Activated B cell treated with CpG ODN at 0.5 μM for 24 hours (primary cell): ENCODE results near the gene TSPAN10. TPM values are rescaled to one million over a fixed set of nuclear protein-coding genes. Genes with fewer than 3 reads are reported as not detected.

Experiments
- ATAC-seq: fragments of 200-7000 bp; cut with Tn5 transposase; one replicate; pipeline ENCODE4 v1.10.0; 2021; ENCODE audit warnings: low read depth, mild to moderate bottlenecking, moderate library complexity
- CTCF ChIA-PET: fragments of 350-600 bp; sonication (Branson Sonifier 250); formaldehyde crosslinking; loops from one replicate; lab custom pipeline; 2021; ENCODE audit warnings: antibody characterized with exemption; lab: Charles Lee
- POLR2A ChIA-PET: fragments of 350-600 bp; sonication (Branson Sonifier 250); formaldehyde crosslinking; loops from one replicate; lab custom pipeline; 2021; ENCODE audit warnings: antibody characterized with exemption; lab: Charles Lee
- DNase-seq: peaks from one replicate; pipeline ENCODE4 v3.0.0; 2022
- H3K27ac Mint-ChIP-seq: one replicate; pipeline ENCODE4 v1.8.0; 2020; ENCODE audit warnings: mixed read lengths
- H3K27me3 Mint-ChIP-seq: one replicate; pipeline ENCODE4 v1.8.0; 2021; ENCODE audit warnings: mixed read lengths
- H3K36me3 Mint-ChIP-seq: one replicate; pipeline ENCODE4 v1.8.0; 2021; ENCODE audit warnings: low read depth, mixed read lengths
- H3K4me1 Mint-ChIP-seq: one replicate; pipeline ENCODE4 v1.8.0; 2021; ENCODE audit warnings: mixed read lengths
- H3K4me3 Mint-ChIP-seq: one replicate; pipeline ENCODE4 v1.8.0; 2020; ENCODE audit warnings: mild to moderate bottlenecking, mixed read lengths
- H3K9me3 Mint-ChIP-seq: one replicate; pipeline ENCODE4 v1.8.0; 2020; ENCODE audit warnings: mixed read lengths
- intact Hi-C: fragments of 100-400 bp; cut with micrococcal nuclease; formaldehyde crosslinking; loops from one replicate; pipeline ENCODE4 v1.15.1; 2024
- total RNA-seq: library from RNA; stranded (reverse); gene quantifications from 2 replicates; pipeline ENCODE4 v1.2.3, GENCODE V29; 2022
- TF ChIP-seq, protein P1 (sequence below): fragments of 200-600 bp; IDR thresholded peaks from one replicate; pipeline ENCODE4 v1.8.0; 2022; ENCODE audit warnings: antibody characterized with exemption, mild to moderate bottlenecking

Gene TSPAN10
- total RNA-seq, 1 donor from 2014 or later: 0.95 TPM

DNA sequence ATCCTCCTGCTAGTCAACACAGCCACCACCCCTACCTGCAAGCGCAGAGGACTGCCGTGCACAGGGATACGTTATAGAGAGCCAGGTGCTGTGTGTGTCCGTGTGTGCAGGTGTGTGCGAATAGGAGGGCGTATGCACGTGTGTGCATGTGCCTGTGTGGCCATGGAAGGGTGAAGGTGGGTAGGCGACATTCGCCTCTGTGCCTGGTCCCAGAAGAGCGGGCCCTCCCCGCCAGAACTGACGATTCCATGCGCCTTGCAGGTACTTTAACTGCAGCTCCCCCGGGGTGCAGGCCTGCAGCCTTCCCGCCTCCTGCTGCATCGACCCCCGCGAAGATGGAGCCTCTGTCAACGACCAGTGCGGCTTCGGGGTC, 10.6 kb downstream of the TSPAN10 start:
- H3K27ac Mint-ChIP-seq: no peak overlapping the region
- peaks cover 19% of the 10 kb centered on the region for H3K27me3 Mint-ChIP-seq
- intact Hi-C loops: no loop called here
- no peaks in the 10 kb centered on the region for H3K9me3 Mint-ChIP-seq
- DNase-seq (no peak), ATAC-seq (no peak)
- ChIA-PET CTCF (interaction anchor here (0.6 kb wide), 1 partner anchor 135 kb away, joined by 3 read pairs; the partner anchor contains the start of gene ACTG1), POLR2A (interaction anchor here (0.6 kb wide), 1 partner anchor 16 kb away, joined by 3 read pairs; no protein-coding TSS in a partner anchor)
- H3K36me3 Mint-ChIP-seq: no peaks in the 10 kb centered on the region
- no peak overlapping the region for H3K4me3 Mint-ChIP-seq
- peaks cover 2% of the 10 kb centered on the region for H3K4me1 Mint-ChIP-seq
- TF ChIP-seq, protein P1, sequence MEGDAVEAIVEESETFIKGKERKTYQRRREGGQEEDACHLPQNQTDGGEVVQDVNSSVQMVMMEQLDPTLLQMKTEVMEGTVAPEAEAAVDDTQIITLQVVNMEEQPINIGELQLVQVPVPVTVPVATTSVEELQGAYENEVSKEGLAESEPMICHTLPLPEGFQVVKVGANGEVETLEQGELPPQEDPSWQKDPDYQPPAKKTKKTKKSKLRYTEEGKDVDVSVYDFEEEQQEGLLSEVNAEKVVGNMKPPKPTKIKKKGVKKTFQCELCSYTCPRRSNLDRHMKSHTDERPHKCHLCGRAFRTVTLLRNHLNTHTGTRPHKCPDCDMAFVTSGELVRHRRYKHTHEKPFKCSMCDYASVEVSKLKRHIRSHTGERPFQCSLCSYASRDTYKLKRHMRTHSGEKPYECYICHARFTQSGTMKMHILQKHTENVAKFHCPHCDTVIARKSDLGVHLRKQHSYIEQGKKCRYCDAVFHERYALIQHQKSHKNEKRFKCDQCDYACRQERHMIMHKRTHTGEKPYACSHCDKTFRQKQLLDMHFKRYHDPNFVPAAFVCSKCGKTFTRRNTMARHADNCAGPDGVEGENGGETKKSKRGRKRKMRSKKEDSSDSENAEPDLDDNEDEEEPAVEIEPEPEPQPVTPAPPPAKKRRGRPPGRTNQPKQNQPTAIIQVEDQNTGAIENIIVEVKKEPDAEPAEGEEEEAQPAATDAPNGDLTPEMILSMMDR: no peak

DNA sequence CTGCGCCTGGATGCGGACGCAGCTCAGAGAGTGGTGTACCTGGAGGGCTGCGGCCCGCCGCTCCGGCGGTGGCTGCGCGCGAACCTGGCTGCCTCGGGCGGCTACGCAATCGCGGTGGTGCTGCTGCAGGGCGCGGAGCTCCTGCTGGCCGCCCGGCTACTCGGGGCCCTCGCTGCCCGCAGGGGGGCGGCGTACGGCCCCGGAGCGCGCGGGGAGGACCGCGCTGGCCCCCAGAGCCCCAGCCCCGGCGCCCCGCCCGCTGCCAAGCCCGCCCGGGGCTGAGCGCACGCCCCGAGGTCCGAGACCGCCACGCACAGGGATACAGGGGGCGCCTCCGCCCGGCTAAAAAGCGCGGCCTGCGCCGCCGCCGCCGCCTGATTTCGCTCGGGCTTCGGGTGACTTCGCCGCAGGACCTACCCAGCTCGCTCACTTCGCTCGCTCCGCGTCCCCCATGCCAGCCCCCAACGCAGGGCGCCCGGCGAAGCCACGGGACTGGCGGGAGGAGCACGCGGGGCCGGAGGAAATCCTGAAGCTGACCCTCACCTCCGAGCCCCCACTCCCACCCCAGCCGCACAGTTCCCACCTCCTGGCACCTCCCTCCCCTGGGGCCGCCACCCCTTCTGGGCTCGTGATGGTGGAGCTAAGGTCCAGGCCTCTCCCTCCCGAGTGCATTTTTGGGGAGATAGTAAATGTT, 11.2 kb downstream of the TSPAN10 start:
- ChIA-PET CTCF (interaction anchor here (0.6 kb wide), 1 partner anchor 135 kb away, joined by 3 read pairs; the partner anchor contains the start of gene ACTG1), POLR2A (no interaction called here)
- DNase-seq (no peak), ATAC-seq (no peak)
- Mint-ChIP-seq H3K36me3 (no peaks in the 10 kb centered on the region), H3K4me1 (peaks cover 8% of the 10 kb centered on the region), H3K27me3 (peaks cover 19% of the 10 kb centered on the region), H3K4me3 (no peak overlapping the region), H3K9me3 (no peaks in the 10 kb centered on the region), H3K27ac (no peak overlapping the region)
- TF ChIP-seq, protein P1: no peak
- intact Hi-C loops: no loop called here

DNA sequence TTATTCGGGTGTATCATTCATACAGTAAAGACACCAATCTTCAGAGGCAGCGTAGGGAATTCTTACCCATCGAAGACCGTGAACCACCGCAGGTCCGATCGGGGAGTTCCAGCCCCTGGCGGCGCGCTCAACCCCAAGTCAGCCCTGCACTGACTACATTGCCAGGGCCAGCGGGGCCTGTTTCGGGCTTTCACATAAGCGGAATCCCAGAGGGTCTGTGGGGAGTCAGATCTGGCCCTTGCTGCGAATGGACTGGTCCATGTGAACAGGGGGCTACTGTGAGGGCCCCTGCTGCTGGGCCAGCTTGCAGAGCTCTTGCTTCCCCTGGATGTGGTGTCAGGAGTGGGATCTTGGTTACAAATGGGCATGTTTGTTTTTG, 11.7 kb downstream of the TSPAN10 start:
- no peak for ATAC-seq
- ChIA-PET POLR2A (no interaction called here), CTCF (no interaction called here)
- Mint-ChIP-seq H3K27ac (no peak overlapping the region), H3K4me1 (peaks cover 13% of the 10 kb centered on the region), H3K36me3 (no peaks in the 10 kb centered on the region), H3K4me3 (no peak overlapping the region), H3K27me3 (peaks cover 22% of the 10 kb centered on the region), H3K9me3 (no peaks in the 10 kb centered on the region)
- TF ChIP-seq, protein P1: no peak
- no peak for DNase-seq
- intact Hi-C loops: no loop called here

DNA sequence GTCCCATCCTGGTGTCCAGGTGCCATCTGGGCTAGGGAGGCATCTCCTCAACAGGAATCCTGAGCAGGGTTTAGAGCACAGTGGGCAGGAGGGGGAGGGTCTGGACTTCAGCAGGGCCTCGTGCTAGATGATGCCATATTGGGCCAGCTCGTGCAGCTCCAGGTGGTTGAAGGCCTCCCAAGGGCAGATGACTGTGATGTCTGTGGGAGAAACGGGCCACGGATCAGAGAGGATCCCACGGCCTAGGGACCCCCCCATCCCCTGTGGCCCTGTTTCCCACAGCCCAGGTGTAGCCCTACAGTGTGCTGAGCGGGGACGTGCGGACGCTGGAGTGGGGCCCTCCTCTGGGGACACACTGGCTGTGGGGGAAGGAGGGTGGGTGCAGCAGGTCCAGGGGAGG, 14.0 kb downstream of the TSPAN10 start:
- TF ChIP-seq, protein P1: no peak
- no peak for ATAC-seq
- ChIA-PET CTCF (no interaction called here), POLR2A (interaction anchor here (0.6 kb wide), 1 partner anchor 17 kb away, joined by 3 read pairs; no protein-coding TSS in a partner anchor)
- Mint-ChIP-seq H3K4me1 (peaks cover 19% of the 10 kb centered on the region), H3K4me3 (no peak overlapping the region), H3K27me3 (peaks cover 22% of the 10 kb centered on the region), H3K9me3 (no peaks in the 10 kb centered on the region), H3K27ac (no peak overlapping the region), H3K36me3 (no peaks in the 10 kb centered on the region)
- DNase-seq: no peak
- intact Hi-C loops: no loop called here

DNA sequence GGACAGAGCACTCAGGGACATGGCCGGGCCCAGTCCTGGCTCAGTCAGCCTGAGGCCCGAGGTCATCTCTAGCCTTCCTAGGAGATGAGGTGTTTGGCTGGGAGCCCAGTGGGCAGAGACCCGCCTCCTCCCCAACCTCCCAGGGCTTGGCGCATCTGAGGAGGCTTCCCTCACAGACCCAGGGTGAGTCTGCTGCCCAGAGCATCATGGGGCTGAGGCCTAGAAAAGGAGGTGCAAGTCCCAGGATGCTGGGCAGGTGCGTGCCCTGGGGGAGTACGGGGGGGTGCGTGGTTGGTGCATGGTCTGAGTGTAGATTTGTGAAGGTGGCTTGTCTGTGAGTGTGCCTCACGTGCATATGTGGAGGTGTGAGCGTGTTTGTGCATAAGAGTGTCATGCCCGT, 14.7 kb downstream of the TSPAN10 start:
- CTCF ChIA-PET: no interaction called here
- POLR2A ChIA-PET: no interaction called here

More for the DNA sequence above, 14.7 kb downstream of the TSPAN10 start:
- intact Hi-C loops: no loop called here
- Mint-ChIP-seq H3K36me3 (no peaks in the 10 kb centered on the region), H3K9me3 (no peaks in the 10 kb centered on the region), H3K27ac (no peak overlapping the region), H3K4me1 (peaks cover 19% of the 10 kb centered on the region), H3K4me3 (no peak overlapping the region), H3K27me3 (peaks cover 22% of the 10 kb centered on the region)
- TF ChIP-seq, protein P1: no peak
- DNase-seq (no peak), ATAC-seq (no peak)
